ENCODE measurements around the gene ZFPM1. TPM values are rescaled to one million over a fixed set of nuclear protein-coding genes. Genes with fewer than 3 reads are reported as not detected.

The ZFPM1 gene
- total RNA-seq, 1 donor from 2014 or later: 6.8 TPM

- Mint-ChIP-seq H3K36me3 (ENCODE audit: low read depth, unreplicated experiment) (no peaks in the 10 kb centered on the region), H3K27me3 (ENCODE audit: unreplicated experiment) (no peaks in the 10 kb centered on the region), H3K4me1 (ENCODE audit: unreplicated experiment) (no peaks in the 10 kb centered on the region), H3K9me3 (ENCODE audit: unreplicated experiment) (no peaks in the 10 kb centered on the region), H3K27ac (ENCODE audit: unreplicated experiment) (no peak overlapping the region), H3K4me3 (ENCODE audit: unreplicated experiment) (no peak overlapping the region)
- no peak for TF ChIP-seq CTCF (IDR thresholded peaks at IDR 0.05; ENCODE audit: unreplicated experiment)
- no peak for DNase-seq (ENCODE audit: low spot score)
Measured at GRCh38 chr16:88472069-88472468, 19.0 kb downstream of the ZFPM1 start.

GRCh38 chr16:88472637-88473205 is 19.6 kb downstream of the ZFPM1 start:
- Mint-ChIP-seq H3K9me3 (ENCODE audit: unreplicated experiment) (no peaks in the 10 kb centered on the region), H3K36me3 (ENCODE audit: low read depth, unreplicated experiment) (no peaks in the 10 kb centered on the region), H3K4me1 (ENCODE audit: unreplicated experiment) (no peaks in the 10 kb centered on the region), H3K27me3 (ENCODE audit: unreplicated experiment) (no peaks in the 10 kb centered on the region), H3K4me3 (ENCODE audit: unreplicated experiment) (no peak overlapping the region), H3K27ac (ENCODE audit: unreplicated experiment) (no peak overlapping the region)
- TF ChIP-seq CTCF (IDR thresholded peaks at IDR 0.05; ENCODE audit: unreplicated experiment): no peak
- no peak for DNase-seq (ENCODE audit: low spot score)

DNA sequence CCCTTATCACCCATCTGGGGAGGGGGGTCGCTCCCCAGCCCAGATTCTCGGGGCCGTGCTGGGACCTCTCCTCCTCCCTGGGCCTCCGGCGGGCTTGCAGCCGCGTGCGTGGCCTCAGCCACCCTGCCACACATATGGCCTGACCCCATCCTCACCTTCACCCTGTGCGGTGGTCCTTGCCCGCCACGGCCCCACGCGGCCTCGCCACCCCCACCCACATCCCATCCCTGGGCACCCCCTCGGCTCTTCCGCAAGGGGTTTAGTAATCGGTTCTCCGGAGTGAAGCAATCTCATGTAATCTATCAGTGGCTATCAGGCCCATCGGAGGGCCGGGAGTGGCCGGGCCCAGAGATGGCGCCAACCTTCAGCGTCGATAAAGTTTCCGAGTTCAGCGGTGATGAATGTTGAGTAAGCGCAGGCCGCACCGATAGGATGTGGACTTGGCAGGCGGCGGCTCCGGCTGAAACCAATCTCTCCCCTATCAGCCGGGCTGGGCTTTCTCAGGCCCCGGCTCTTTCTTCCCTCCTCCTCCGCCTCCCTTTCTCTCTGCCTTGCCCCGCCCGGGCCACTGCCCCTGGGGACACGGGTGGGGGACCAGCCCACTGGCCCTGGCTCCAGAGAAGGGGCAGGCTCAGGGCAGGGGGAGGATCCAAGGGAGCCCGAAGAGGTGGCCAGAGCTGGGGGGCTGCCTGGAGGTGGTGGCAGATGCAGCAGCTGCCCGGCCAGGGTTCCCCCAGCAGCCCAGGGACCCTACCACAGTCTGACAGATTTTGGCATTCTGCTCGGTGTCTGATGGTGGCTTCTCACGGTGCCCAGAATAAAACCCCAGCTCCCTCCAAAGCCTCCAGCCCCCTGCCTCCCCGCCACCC is 20.8 kb downstream of the ZFPM1 start:
- TF ChIP-seq CTCF (IDR thresholded peaks at IDR 0.05; ENCODE audit: unreplicated experiment): no peak
- H3K9me3 Mint-ChIP-seq (ENCODE audit: unreplicated experiment): no peaks in the 10 kb centered on the region
- no peak overlapping the region for H3K27ac Mint-ChIP-seq (ENCODE audit: unreplicated experiment)
- DNase-seq (ENCODE audit: low spot score): no peak
- no peak overlapping the region for H3K4me3 Mint-ChIP-seq (ENCODE audit: unreplicated experiment)
- H3K36me3 Mint-ChIP-seq (ENCODE audit: low read depth, unreplicated experiment): no peaks in the 10 kb centered on the region
- no peaks in the 10 kb centered on the region for H3K27me3 Mint-ChIP-seq (ENCODE audit: unreplicated experiment)
- H3K4me1 Mint-ChIP-seq (ENCODE audit: unreplicated experiment): no peaks in the 10 kb centered on the region

GRCh38 chr16:88475037-88475436 is 22.0 kb downstream of the ZFPM1 start:
- peaks cover 1% of the 10 kb centered on the region for H3K4me1 Mint-ChIP-seq (ENCODE audit: unreplicated experiment)
- H3K4me3 Mint-ChIP-seq (ENCODE audit: unreplicated experiment): no peak overlapping the region
- DNase-seq (ENCODE audit: low spot score): no peak
- TF ChIP-seq CTCF (IDR thresholded peaks at IDR 0.05; ENCODE audit: unreplicated experiment): no peak
- H3K27me3 Mint-ChIP-seq (ENCODE audit: unreplicated experiment): peaks cover under 1% of the 10 kb centered on the region
- H3K9me3 Mint-ChIP-seq (ENCODE audit: unreplicated experiment): no peaks in the 10 kb centered on the region
- H3K27ac Mint-ChIP-seq (ENCODE audit: unreplicated experiment): no peak overlapping the region
- H3K36me3 Mint-ChIP-seq (ENCODE audit: low read depth, unreplicated experiment): no peaks in the 10 kb centered on the region

DNA sequence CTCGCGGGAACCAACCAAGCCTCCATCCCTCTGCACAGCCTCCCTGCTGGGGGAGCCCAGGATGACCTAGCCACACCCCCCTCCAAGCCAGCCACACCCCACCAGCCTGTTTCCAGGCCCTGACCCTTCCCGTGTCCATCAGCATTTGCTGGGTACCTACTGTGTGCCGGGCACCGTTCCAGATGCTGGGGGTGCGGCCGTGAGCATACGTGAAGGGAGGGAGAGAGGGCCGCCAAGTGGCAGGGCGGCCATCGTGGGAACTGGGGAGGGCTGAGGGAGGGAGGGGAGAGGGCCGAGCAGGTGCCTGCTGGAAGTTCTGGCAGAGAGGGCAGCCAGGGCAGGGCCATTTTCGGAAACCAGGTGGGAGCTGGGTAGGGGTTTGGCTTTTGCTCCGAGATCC is 23.1 kb downstream of the ZFPM1 start:
- DNase-seq (ENCODE audit: low spot score): no peak
- no peak for TF ChIP-seq CTCF (IDR thresholded peaks at IDR 0.05; ENCODE audit: unreplicated experiment)
- peaks cover 2% of the 10 kb centered on the region for H3K27me3 Mint-ChIP-seq (ENCODE audit: unreplicated experiment)
- no peak overlapping the region for H3K4me3 Mint-ChIP-seq (ENCODE audit: unreplicated experiment)
- H3K4me1 Mint-ChIP-seq (ENCODE audit: unreplicated experiment): peaks cover 3% of the 10 kb centered on the region
- no peak overlapping the region for H3K27ac Mint-ChIP-seq (ENCODE audit: unreplicated experiment)
- H3K36me3 Mint-ChIP-seq (ENCODE audit: low read depth, unreplicated experiment): no peaks in the 10 kb centered on the region
- no peaks in the 10 kb centered on the region for H3K9me3 Mint-ChIP-seq (ENCODE audit: unreplicated experiment)
